ENCODE data around the gene ZNF385D. TPM values are rescaled to one million over a fixed set of nuclear protein-coding genes. Genes with fewer than 3 reads are reported as not detected.

Gene ZNF385D
- total RNA-seq, 1 experiment from 2014 or later: not detected

GRCh38 chr3:21791356-21791755 lies 40.3 kb upstream of the ZNF385D start:
- Mint-ChIP-seq H3K4me1 (ENCODE audit: low read depth, unreplicated experiment) (no peaks in the 10 kb centered on the region), H3K27ac (ENCODE audit: unreplicated experiment) (no peak overlapping the region), H3K27me3 (ENCODE audit: insufficient read depth, unreplicated experiment) (peaks cover 10% of the 10 kb centered on the region), H3K9me3 (ENCODE audit: unreplicated experiment) (no peaks in the 10 kb centered on the region), H3K36me3 (ENCODE audit: insufficient read depth, unreplicated experiment) (no peaks in the 10 kb centered on the region), H3K4me3 (ENCODE audit: unreplicated experiment) (no peak overlapping the region)
- BruUV-seq (replicated peaks): no TSS peak
- no peaks in the 10 kb centered on the region for H3K4me1 ChIP-seq
- ChIA-PET CTCF (no interaction called here), POLR2A (no interaction called here)
- no peaks in the 10 kb centered on the region for H3K27me3 ChIP-seq (replicated peaks; ENCODE audit: control insufficient read depth, insufficient read depth, low read length)
- TF ChIP-seq CTCF (IDR thresholded peaks at IDR 0.05; ENCODE audit: insufficient read depth in 1 of 2, low read depth in 1 of 2, low read length in 1 of 2, severe bottlenecking in 1 of 2, unreplicated experiment in 1 of 2): no peak
- intact Hi-C loops (cut with micrococcal nuclease; ENCODE audit: unreplicated experiment): no loop called here
- no peaks in the 10 kb centered on the region for H3K36me3 ChIP-seq (ENCODE audit: control insufficient read depth, insufficient read depth, low read length)
- DNase-seq: no peak
- H3K9me3 ChIP-seq: no peaks in the 10 kb centered on the region
- no peak overlapping the region for H3K4me3 ChIP-seq (ENCODE audit: low read depth, low read length)

GRCh38 chr3:21790466-21790865 lies 39.5 kb upstream of the ZNF385D start:
- no peak overlapping the region for H3K4me3 ChIP-seq (ENCODE audit: low read depth, low read length)
- Mint-ChIP-seq H3K36me3 (ENCODE audit: insufficient read depth, unreplicated experiment) (no peaks in the 10 kb centered on the region), H3K4me1 (ENCODE audit: low read depth, unreplicated experiment) (no peaks in the 10 kb centered on the region), H3K27me3 (ENCODE audit: insufficient read depth, unreplicated experiment) (peaks cover 10% of the 10 kb centered on the region), H3K4me3 (ENCODE audit: unreplicated experiment) (no peak overlapping the region), H3K27ac (ENCODE audit: unreplicated experiment) (no peak overlapping the region), H3K9me3 (ENCODE audit: unreplicated experiment) (no peaks in the 10 kb centered on the region)
- TF ChIP-seq CTCF (IDR thresholded peaks at IDR 0.05; ENCODE audit: insufficient read depth in 1 of 2, low read depth in 1 of 2, low read length in 1 of 2, severe bottlenecking in 1 of 2, unreplicated experiment in 1 of 2): no peak
- H3K27me3 ChIP-seq (replicated peaks; ENCODE audit: control insufficient read depth, insufficient read depth, low read length): no peaks in the 10 kb centered on the region
- H3K4me1 ChIP-seq: no peaks in the 10 kb centered on the region
- no peak for DNase-seq
- ChIA-PET POLR2A (no interaction called here), CTCF (no interaction called here)
- intact Hi-C loops (cut with micrococcal nuclease; ENCODE audit: unreplicated experiment): no loop called here
- no peaks in the 10 kb centered on the region for H3K9me3 ChIP-seq
- BruUV-seq (replicated peaks): no TSS peak
- H3K36me3 ChIP-seq (ENCODE audit: control insufficient read depth, insufficient read depth, low read length): no peaks in the 10 kb centered on the region

- Mint-ChIP-seq H3K4me3 (ENCODE audit: unreplicated experiment) (no peak overlapping the region), H3K27ac (ENCODE audit: unreplicated experiment) (no peak overlapping the region), H3K27me3 (ENCODE audit: insufficient read depth, unreplicated experiment) (peaks cover 10% of the 10 kb centered on the region), H3K4me1 (ENCODE audit: low read depth, unreplicated experiment) (no peaks in the 10 kb centered on the region), H3K9me3 (ENCODE audit: unreplicated experiment) (no peaks in the 10 kb centered on the region), H3K36me3 (ENCODE audit: insufficient read depth, unreplicated experiment) (no peaks in the 10 kb centered on the region)
- Histone ChIP-seq H3K4me1 (no peaks in the 10 kb centered on the region), H3K9me3 (no peaks in the 10 kb centered on the region), H3K36me3 (ENCODE audit: control insufficient read depth, insufficient read depth, low read length) (no peaks in the 10 kb centered on the region), H3K4me3 (ENCODE audit: low read depth, low read length) (no peak overlapping the region), H3K27me3 (replicated peaks; ENCODE audit: control insufficient read depth, insufficient read depth, low read length) (no peaks in the 10 kb centered on the region)
- intact Hi-C loops (cut with micrococcal nuclease; ENCODE audit: unreplicated experiment): no loop called here
- no peak for TF ChIP-seq CTCF (IDR thresholded peaks at IDR 0.05; ENCODE audit: insufficient read depth in 1 of 2, low read depth in 1 of 2, low read length in 1 of 2, severe bottlenecking in 1 of 2, unreplicated experiment in 1 of 2)
- DNase-seq: no peak
- ChIA-PET CTCF (no interaction called here), POLR2A (no interaction called here)
- BruUV-seq (replicated peaks): no TSS peak
Observed at GRCh38 chr3:21789730-21790129, 38.7 kb upstream of the ZNF385D start.

Measured in Caco-2 (cell line).